ENCODE results near the gene EID1.

EID1 gene

DNA sequence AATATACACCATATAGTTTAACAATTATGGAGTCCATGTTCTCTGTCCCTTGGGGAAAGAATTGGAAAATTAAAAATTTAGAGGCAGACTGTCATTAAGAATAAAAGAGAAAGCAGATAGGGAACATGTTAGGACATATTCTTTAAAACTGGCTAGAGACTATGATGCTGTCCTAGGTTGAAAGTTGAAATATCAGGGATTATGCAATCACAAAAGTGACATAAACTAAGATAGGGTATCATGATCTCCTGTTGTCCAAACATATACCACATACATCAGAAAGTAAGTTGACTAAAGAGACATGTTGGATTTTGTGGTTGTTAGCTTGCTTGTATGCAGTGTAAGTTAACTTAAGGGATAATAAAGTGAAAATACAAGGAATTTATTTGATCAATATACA lies 9.9 kb upstream of the EID1 start:
- no peak for FAIRE-seq
- no peak for DNase-seq (ENCODE audit: insufficient read length, low spot score)

DNA sequence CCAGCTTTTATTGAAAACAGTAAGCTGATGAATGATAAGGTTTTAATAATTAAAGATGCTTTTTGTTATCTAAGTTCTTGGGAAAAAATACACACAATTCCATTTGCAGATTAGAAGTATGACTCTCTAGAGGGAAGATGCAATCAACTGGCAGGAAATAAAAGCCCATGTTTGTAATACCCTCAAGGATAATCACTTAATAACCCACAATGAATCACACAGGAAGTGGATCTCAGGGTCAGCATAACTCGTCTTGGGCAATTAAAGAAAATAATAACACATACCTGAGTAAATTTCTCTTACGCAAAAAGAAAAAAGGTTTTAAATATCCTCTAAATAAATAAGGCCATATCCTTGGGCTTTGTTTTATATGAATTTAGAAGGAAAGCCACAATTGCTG lies 9.4 kb upstream of the EID1 start:
- DNase-seq (ENCODE audit: insufficient read length, low spot score) (peak; percentile 35), FAIRE-seq (no peak)

DNA sequence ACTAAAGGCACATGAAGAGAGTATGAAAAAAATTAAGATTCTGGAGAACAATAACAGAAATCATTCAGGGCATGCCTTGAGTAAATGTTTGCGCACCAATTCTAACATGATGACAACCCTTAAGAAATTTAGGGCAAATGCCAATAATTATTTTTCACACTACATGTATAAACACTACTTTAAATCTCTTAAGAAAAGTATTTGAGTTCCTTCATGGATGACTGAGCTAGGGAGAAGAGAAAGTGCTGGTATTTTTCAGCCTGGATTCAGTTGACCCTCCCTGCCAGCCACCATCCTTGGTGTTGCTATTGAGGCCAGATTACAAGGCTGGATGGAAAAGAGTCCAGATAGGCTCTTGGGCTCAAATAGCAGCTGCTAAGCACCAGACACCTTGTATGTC lies 8.0 kb upstream of the EID1 start:
- DNase-seq (ENCODE audit: insufficient read length, low spot score), result no peak
- no peak for FAIRE-seq

DNA sequence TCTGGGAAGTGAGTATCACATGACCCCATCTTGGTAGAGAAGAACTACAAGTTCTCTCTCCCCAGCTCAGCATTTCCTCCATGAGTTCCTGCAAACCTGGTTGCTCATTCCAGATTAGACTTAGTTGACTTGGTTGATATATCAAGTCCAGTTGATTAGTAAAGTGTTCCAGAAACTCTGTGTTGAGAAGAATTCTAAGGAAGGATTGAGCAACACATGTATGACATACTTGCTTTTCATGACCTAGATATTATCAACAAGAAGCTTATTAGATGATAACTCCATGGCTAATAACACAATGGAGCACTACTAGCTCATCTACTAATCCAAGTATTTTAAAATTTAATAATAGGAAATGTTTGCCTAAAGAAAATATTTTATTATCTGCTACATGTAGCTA lies 6.4 kb upstream of the EID1 start:
- no peak for DNase-seq (ENCODE audit: insufficient read length, low spot score)
- no peak for FAIRE-seq

DNA sequence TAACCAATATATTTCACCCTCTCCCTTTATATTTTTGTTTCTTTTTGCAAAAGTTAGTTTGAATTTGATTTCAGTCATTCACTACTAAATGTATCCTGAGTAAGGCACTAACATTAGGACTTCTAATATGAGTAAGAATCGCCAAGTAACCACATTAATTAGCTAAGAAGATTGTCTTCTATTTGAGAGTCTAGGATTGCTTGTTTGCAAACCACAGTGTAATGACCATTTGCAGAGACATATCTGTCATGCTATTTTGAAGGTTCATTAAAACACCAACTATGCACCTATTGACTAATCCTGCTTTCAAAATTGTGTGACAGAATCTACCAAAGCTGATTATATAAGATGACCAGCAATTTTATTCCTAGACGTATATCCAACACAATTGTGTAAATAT lies 5.3 kb upstream of the EID1 start:
- DNase-seq (ENCODE audit: insufficient read length, low spot score), result no peak
- no peak for FAIRE-seq

DNA sequence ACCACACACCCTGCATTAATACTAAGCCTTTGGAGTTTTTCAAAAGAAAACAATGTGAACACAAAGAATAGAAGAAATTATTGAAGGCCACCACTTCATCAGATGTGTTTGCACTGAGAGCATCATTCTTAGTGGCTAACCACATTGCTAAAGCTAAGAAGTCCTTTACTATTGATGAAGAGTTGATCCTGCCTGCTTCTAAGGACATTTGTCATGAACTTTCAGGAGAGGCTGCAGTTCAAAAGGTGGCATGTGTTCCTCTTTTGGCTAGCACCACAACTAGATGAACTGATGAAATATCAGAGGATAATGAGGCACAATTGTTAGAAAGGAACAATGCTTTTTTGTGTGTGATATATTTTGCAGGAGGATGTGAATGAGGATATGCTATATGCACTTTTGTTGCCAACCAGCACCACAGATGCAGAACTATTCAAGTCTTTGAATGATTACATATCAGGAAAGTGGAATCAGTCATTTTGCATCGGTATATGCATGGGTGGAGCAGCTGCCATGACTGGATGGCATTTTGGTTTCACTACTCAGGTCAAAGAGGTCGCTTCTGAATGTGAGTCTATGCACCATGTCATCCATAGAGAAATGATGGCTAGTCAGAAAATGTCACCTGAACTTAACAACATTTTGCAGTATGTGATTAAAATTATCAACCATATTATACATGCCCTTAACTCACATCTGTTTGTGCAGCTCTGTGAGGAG lies 2.5 kb upstream of the EID1 start:
- no peak for FAIRE-seq
- DNase-seq (ENCODE audit: insufficient read length, low spot score), result no peak

DNA sequence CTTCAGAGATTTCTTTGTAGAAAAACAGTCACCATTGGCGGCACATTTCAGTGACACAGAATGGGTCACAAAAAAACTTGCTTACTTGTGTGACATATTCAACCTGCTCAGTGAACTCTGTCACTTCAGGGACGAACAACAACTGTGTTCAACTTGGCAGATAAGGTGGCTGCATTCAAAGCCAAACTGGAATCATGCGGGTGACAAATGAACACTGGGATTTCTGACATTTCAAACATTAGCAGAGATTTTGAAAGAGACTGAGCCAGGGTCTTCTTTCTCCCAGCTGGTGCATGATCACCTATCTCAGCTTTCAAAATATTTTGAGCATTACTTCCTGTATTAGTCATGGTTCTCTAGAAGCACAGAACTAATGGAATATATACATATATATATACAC lies 1.9 kb upstream of the EID1 start:
- DNase-seq (ENCODE audit: insufficient read length, low spot score), result no peak

DNA sequence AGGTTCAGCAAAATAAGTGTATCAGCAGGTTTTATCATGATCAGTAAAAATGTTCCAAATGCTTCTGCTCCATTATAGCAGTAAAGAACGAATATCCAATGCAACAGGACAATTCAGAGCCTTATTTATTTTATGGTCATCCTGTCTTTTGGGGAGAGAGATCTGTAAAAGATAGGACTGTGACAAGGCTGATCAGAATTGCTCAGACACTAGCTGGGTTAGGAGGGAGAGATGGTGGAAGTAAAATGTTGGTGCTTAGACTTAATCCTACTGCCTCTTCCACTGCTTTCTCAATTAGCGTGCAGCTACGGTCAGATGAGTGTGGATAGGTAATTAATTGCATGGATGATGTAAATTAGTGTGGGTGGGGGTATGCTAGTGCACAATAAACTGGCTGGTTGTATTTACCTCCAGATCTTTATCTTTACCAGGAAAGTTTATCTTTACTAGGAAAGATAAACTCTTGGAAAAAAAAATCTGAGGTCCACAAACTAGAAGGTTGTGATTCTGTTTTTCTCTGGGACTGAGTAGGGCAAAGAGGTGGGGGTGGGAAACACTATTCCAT lies 2.2 kb downstream of the EID1 start:
- FAIRE-seq, result no peak

More for the DNA sequence above, 1.9 kb upstream of the EID1 start:
- FAIRE-seq, result no peak

DNA sequence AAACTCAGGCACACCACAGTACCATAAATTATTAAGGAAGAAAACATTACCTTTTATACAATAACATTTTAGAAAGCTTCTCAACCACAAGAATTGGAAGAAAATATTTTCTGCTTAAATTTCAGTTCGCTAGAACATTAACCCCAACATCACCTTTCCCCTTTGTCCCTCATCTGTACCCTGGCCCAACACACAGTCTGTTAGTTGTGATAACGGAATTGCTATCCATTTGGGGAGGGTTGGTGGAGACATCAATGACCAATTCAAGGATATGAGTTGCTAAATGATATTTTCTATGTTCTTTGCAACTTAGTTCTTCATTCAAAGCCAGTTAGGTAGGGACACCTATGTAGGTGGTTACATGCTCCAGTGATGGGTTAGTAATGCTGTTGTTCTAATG lies 5.8 kb downstream of the EID1 start:
- DNase-seq (ENCODE audit: insufficient read length, low spot score), result no peak
- FAIRE-seq, result no peak

More for the DNA sequence above, 2.2 kb downstream of the EID1 start:
- DNase-seq (ENCODE audit: insufficient read length, low spot score), result no peak

DNA sequence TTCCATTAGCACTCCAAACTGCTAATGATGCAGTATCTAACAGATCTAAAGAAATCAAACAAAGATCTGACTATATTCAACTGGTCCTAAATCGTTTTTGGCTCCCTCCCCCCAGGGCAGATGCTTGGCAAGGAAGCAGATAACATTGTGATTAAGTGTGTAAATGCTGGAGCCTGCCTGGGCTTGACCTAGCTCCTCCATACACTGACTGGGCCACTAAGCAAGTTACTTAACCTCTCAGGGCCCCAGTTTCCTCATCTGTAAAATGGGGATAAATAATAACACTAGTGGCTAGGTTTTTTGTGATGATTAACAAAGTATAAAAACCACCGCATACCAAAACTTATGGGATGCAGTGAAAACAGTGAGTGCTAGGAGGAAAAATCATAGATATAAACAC lies 9.2 kb downstream of the EID1 start:
- FAIRE-seq (no peak), DNase-seq (ENCODE audit: insufficient read length, low spot score) (no peak)

DNA sequence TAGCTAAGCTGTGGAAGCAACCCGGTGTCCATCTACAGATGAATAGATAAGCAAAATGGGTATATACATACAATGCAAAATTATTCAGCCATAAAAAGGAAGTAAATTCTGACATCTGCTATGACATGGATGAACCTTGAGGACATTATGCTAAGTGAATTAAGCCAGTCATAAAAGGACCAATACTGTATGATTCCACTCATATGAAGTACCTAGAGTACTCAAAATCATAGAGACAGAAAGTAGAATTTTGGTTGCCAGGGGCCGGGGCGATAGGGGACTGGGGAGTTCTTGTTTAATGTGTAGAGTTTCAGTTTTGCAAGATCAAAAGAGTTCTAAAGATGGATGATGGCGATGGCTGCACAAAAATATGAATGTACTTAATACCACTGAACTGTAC lies 10.3 kb downstream of the EID1 start:
- no peak for FAIRE-seq
- no peak for DNase-seq (ENCODE audit: insufficient read length, low spot score)

DNA sequence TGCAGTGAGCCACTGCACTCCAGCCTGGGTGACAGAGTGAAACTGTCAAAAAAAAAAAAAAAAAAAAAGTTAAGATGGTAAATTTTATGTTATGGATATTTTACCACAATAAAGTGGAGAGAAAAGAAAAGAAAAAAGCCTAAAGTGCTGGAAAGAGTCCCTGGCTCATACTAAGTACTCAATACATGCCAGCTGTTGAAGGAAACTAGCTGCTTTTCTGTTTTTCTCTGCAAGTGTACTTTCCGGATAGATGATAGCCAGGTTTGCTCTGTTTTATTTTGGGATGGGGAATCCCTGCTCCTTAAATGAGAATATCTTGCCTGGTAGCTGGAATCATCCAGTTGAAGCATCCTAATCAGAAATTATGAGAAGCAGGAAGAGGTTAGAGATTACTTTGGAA lies 10.9 kb downstream of the EID1 start:
- DNase-seq (ENCODE audit: insufficient read length, low spot score) (no peak), FAIRE-seq (no peak)

DNA sequence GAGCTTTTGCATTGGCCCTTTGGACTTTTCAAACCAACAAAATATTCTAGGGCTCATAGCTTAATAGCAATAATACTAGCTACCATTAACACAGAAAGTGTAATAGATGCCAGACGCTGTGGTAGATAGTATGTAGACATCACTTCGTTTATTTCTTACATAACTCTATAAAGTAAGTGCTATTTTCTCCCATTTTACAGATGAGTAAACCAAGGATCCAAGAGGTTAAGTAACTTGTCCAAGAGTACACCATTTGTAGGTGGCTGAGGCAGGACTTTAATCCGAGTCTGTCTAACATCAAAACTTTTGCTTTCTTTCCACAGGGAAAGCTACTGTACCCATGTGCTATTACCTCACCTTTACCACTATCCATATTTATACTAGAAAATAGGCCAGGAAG lies 12.0 kb downstream of the EID1 start:
- no peak for FAIRE-seq
- no peak for DNase-seq (ENCODE audit: insufficient read length, low spot score)

DNA sequence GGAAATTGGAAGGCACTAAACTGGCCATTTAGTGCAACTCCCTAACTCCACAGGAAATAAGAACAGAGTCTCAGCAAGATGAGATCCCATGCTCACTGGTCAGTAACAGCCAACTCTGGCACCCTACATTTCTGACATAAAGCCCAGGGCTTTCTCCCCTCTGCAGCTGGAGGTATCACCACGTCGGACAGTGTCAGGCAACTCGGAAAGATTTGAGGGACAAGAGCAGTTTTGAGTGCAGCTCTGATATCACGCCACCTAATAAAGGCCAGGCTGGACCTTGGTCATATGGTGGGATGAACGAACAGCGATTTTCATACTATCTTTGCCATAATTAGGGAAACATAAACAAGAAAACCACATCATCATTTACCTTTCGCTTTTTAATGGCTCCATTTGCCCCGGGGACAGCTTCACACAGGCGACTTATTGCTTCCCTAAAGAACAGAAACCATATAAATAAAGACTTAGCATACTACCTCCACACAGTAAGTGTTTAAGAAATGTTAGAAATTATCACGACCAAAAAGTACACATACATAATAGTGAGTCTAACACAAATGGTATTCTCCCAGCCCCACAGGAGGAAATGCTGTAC lies 12.5 kb downstream of the EID1 start:
- FAIRE-seq (no peak), DNase-seq (ENCODE audit: insufficient read length, low spot score) (no peak)

DNA sequence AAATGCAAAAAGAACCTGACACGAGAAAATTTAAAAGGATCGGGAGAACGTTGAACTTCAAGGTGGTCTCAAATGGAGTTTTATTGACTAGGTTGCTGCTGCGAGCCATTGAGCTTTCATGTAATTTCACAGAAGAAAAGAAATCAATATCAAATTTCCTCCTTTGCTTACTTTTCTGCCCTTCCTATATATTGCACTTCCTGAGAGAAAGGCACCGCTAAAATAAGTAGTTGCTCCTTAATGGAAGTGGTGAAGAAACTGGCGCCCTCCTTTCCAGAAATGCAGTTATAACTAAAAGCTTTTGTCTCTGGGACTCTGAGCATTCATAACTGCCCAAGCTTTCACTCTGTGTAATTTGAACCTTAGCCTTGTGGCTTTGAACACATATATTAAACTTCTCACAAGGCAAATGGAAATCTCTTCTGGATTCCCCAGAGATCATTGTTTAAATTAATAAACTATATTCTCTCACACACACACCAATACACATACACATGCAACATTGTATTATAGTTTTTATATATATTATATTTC lies 13.4 kb downstream of the EID1 start:
- no peak for DNase-seq (ENCODE audit: insufficient read length, low spot score)
- no peak for FAIRE-seq

DNA sequence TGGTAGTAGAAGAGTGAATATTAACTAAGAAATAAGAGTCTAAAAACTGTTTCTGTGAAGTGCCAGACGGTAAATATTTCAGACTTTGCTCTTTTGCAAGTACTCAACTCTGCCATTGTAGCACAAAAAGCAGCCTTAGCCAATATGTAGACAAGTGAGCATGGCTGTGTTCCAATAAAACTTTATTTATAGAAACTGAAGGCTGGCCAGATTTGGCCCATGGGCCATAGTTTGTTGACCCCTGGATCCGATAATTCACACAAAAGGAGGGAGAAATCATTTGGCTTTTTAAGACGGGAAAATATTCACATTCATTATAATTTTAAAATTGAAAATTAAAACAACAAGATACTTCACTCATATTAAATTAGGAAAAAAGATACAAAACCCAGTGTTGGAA lies 15.4 kb downstream of the EID1 start:
- DNase-seq (ENCODE audit: insufficient read length, low spot score), result no peak
- FAIRE-seq, result no peak

DNA sequence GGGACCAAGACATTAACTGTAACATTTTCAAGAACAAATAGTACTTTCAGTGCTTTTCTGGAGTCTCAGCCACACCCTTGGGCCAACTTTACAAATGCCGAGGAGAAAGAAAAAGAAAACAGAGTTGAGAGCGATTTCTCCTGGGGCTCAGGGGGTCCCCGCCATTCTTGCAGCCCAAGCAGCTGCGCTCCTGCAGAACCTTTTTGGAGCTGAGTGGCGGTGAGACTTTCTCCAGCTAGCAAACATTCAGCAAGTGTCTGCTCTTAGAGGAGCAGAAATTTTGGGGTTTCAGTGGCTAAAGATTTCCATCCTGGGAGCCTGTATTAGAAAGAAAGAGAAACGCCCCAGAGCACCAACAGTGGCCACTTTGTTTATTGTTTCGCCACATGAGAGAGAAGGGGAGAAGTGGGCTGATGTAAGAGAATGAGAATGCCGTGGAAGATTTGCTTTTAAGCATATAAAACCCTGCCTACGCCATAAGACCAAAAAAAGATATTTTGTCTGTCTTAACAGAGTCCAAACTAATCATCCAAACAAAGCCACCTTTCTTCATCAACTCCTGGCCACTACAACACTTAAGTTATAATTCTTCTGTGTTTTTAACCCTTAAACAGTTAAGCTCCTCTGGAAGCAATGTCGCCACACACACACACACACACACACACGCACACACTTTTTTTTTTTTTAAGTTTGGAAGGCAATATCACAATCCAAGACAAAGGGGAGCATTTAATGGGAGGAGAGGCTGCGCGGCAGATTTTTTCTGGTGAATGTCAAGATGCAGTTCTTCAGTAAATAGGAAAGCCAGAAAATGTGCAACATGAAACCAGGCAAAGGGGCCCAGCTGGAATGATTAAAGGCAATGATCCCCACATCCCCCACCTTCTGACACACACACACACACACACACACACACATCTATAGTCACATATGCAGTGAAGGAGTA lies 19.2 kb downstream of the EID1 start:
- DNase-seq (ENCODE audit: insufficient read length, low spot score) (no peak), FAIRE-seq (no peak)

DNA sequence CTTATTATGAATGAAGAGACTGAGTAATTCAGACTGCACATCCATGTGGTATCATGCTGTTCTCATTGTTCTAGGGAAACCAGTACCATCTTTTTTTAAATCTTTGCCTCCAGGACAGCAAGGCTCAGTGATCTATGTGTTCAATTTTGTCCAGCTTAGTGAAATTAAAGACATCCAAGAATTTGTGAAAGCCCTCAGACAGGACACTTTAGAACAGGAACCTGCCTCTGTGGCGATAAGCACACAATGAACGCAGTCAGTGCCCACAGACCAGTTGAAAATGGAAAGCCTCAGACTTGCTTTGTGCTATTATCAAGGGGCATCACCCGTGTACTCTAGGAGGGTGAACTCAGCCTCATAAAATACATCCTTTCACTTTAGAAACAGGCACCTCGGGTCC lies 20.1 kb downstream of the EID1 start:
- DNase-seq (ENCODE audit: insufficient read length, low spot score), result no peak

DNA sequence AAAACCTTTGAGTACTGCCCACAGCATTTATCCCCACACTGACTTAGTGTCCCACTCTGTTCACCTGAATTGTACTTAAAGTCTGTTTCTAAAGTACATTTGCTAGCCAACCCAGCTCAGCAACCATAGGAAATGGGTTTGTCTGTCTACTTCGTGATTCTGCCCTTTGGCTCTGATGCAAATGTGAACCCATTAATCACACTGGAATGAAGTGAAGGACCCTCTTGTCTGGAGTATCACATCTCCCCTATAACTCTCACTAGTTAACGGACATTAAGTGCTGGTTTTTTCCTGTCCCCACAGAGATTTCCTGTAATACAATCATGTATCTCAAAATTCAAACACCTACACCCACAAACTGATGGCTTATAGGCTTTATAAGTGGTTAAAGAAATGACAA lies 20.5 kb downstream of the EID1 start:
- no peak for FAIRE-seq
- no peak for DNase-seq (ENCODE audit: insufficient read length, low spot score)

More for the DNA sequence above, 20.1 kb downstream of the EID1 start:
- no peak for FAIRE-seq

DNA sequence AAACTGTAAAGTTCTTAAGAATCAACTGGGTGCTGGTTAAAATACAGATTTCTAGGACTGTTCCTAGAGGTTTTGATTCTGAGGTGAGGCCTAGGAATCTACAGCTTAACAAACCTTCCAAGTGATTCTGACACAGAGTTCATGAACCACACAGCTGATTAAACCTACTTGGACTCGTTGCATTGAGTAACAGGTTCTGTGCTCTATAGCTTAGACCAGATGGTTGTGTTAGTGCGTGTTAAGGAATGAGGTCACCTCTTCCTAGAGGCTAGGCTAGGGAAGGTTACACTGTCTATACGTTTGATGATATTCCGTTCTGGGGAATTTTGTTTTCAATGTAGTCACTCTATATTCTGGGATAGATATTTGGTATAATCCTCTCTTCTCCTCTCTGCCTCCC lies 21.9 kb downstream of the EID1 start:
- DNase-seq (ENCODE audit: insufficient read length, low spot score), result no peak
- no peak for FAIRE-seq

DNA sequence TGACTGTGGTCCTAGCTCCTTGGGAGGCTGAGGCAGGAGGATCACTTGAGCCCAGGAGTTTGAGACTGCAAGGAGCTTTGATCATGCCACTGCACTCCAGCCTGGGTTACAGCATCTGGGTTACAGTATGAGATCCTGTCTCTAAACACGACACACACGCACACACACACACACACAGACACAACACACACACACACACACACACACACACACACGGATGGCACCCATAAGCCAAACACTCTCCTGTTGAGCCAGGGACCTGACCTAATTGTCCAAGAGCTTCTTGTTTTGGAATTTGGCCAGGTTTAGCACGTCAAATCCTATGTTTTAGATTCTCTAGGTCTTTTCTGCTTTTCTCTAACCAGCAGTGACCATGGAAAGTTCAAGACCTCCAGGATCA lies 26.8 kb downstream of the EID1 start:
- DNase-seq (ENCODE audit: insufficient read length, low spot score) (no peak), FAIRE-seq (no peak)
